Dendritic cell treated with granulocyte-macrophage colony-stimulating factor and Interleukin-4, amounts not matched to agents 40 ng/mL and 50 ng/mL, for 4 days (primary cell): ENCODE results near the gene PGLYRP1.

Experiments used
- H3K27ac Mint-ChIP-seq: one replicate; pipeline ENCODE4 v1.8.0; 2022; ENCODE audit warnings: mild to moderate bottlenecking, mixed read lengths
- H3K27me3 Mint-ChIP-seq: one replicate; pipeline ENCODE4 v1.8.0; 2022; ENCODE audit warnings: mild to moderate bottlenecking, mixed read lengths
- H3K36me3 Mint-ChIP-seq: one replicate; pipeline ENCODE4 v1.8.0; 2022; ENCODE audit warnings: low read depth, mixed read lengths
- H3K4me1 Mint-ChIP-seq: one replicate; pipeline ENCODE4 v1.8.0; 2022; ENCODE audit warnings: low read depth, mixed read lengths
- H3K4me3 Mint-ChIP-seq: one replicate; pipeline ENCODE4 v1.8.0; 2022; ENCODE audit warnings: mild to moderate bottlenecking, moderate library complexity, mixed read lengths
- H3K9me3 Mint-ChIP-seq: one replicate; pipeline ENCODE4 v1.8.0; 2022; ENCODE audit warnings: mixed read lengths
- intact Hi-C: fragments of 100-400 bp; cut with micrococcal nuclease; formaldehyde crosslinking; loops from one replicate; pipeline ENCODE4 v1.15.0; 2022

Gene PGLYRP1

GRCh38 chr19:45976178-45976577 is 46.7 kb downstream of the PGLYRP1 start:
- Mint-ChIP-seq H3K27ac (no peak overlapping the region), H3K36me3 (no peaks in the 10 kb centered on the region), H3K4me1 (peaks cover 17% of the 10 kb centered on the region), H3K9me3 (peaks cover 6% of the 10 kb centered on the region), H3K4me3 (no peak overlapping the region), H3K27me3 (peaks cover 75% of the 10 kb centered on the region)
- intact Hi-C loops: no loop called here

GRCh38 chr19:45975306-45976070 is 47.4 kb downstream of the PGLYRP1 start:
- Mint-ChIP-seq H3K27me3 (peaks cover 78% of the 10 kb centered on the region), H3K36me3 (no peaks in the 10 kb centered on the region), H3K9me3 (peaks cover 6% of the 10 kb centered on the region), H3K4me1 (peaks cover 20% of the 10 kb centered on the region), H3K4me3 (no peak overlapping the region), H3K27ac (no peak overlapping the region)
- intact Hi-C loops: no loop called here

GRCh38 chr19:45973553-45974338 is 49.1 kb downstream of the PGLYRP1 start, which contains the start of gene NOVA2:
Gene NOVA2 (minus strand): TSS chr19:45973865. CDS start chr19:45973351, 514 bp downstream.
- Mint-ChIP-seq H3K4me3 (no peak within 1 kb of the TSS), H3K36me3 (no peaks in the 10 kb centered on the region), H3K27me3 (peaks cover 85% of the 10 kb centered on the region), H3K9me3 (peaks cover 6% of the 10 kb centered on the region), H3K27ac (no peak within 1 kb of the TSS), H3K4me1 (peaks cover 20% of the 10 kb centered on the region)
- intact Hi-C loops: no loop called here

GRCh38 chr19:45972947-45973540 is 49.8 kb downstream of the PGLYRP1 start:
- intact Hi-C loops: no loop called here
- Mint-ChIP-seq H3K27me3 (peaks cover 85% of the 10 kb centered on the region), H3K4me3 (no peak overlapping the region), H3K9me3 (peaks cover 6% of the 10 kb centered on the region), H3K36me3 (no peaks in the 10 kb centered on the region), H3K27ac (no peak overlapping the region), H3K4me1 (peaks cover 20% of the 10 kb centered on the region)

- peaks cover 82% of the 10 kb centered on the region for H3K27me3 Mint-ChIP-seq
- intact Hi-C loops: no loop called here
- no peaks in the 10 kb centered on the region for H3K36me3 Mint-ChIP-seq
- peaks cover 6% of the 10 kb centered on the region for H3K9me3 Mint-ChIP-seq
- H3K4me3 Mint-ChIP-seq: no peak overlapping the region
- no peak overlapping the region for H3K27ac Mint-ChIP-seq
- peaks cover 20% of the 10 kb centered on the region for H3K4me1 Mint-ChIP-seq
Observed at GRCh38 chr19:45972081-45972946, 50.5 kb downstream of the PGLYRP1 start.

- Mint-ChIP-seq H3K27ac (no peak overlapping the region), H3K9me3 (peaks cover 6% of the 10 kb centered on the region), H3K27me3 (peaks cover 80% of the 10 kb centered on the region), H3K4me1 (peaks cover 20% of the 10 kb centered on the region), H3K4me3 (no peak overlapping the region), H3K36me3 (no peaks in the 10 kb centered on the region)
- intact Hi-C loops: no loop called here
Observed at GRCh38 chr19:45971260-45971902, 51.5 kb downstream of the PGLYRP1 start.

GRCh38 chr19:45969676-45970075 is 53.2 kb downstream of the PGLYRP1 start:
- Mint-ChIP-seq H3K36me3 (no peaks in the 10 kb centered on the region), H3K9me3 (peaks cover 6% of the 10 kb centered on the region), H3K27ac (no peak overlapping the region), H3K27me3 (peaks cover 70% of the 10 kb centered on the region), H3K4me3 (no peak overlapping the region), H3K4me1 (peaks cover 20% of the 10 kb centered on the region)
- intact Hi-C loops: no loop called here
